ENCODE results near the gene MGST2.
A peak's percentile ranks its signal among the peaks of the same experiment; 100 is the strongest.
"Not testable (repeated sequence)": the region's sequence is repeated elsewhere in the genome, so short reads cannot be mapped to it uniquely, and the experiment has no call there.

MGST2 gene

DNA sequence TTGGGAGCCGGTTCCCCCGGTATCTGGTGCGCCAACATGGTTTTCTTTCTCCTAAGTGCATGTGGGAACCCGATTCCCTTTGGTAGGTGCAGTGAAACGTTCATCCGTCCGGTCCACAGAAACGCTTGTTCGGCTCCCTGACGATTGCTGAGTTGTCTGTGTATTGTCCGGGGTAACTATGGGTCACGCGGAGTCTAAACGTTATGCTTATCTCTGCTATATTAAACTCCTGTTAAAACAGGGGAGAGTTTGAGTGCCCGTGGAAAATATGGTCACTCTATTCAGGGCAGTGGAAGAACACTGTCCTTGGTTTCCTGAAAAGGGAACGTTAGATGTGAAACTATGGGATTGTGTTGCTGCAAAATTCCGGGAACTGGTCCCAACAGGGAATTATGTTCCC lies 32.4 kb upstream of the MGST2 start:
- TF ChIP-seq, protein P1, sequence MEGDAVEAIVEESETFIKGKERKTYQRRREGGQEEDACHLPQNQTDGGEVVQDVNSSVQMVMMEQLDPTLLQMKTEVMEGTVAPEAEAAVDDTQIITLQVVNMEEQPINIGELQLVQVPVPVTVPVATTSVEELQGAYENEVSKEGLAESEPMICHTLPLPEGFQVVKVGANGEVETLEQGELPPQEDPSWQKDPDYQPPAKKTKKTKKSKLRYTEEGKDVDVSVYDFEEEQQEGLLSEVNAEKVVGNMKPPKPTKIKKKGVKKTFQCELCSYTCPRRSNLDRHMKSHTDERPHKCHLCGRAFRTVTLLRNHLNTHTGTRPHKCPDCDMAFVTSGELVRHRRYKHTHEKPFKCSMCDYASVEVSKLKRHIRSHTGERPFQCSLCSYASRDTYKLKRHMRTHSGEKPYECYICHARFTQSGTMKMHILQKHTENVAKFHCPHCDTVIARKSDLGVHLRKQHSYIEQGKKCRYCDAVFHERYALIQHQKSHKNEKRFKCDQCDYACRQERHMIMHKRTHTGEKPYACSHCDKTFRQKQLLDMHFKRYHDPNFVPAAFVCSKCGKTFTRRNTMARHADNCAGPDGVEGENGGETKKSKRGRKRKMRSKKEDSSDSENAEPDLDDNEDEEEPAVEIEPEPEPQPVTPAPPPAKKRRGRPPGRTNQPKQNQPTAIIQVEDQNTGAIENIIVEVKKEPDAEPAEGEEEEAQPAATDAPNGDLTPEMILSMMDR (IDR thresholded peaks at IDR 0.05; ENCODE audit: borderline replicate concordance, insufficient read depth, low read depth, low read length): no peak
- no peak overlapping the region for H3K4me3 ChIP-seq (ENCODE audit: low read depth, low read length)

GRCh38 chr4:139633661-139634060 lies 32.0 kb upstream of the MGST2 start:
- TF ChIP-seq, protein P1 (IDR thresholded peaks at IDR 0.05; ENCODE audit: borderline replicate concordance, insufficient read depth, low read depth, low read length): 0 out of 2 replicates have a peak, but pooled peaks have one; percentile 19
- H3K4me3 ChIP-seq (ENCODE audit: low read depth, low read length): no peak overlapping the region

DNA sequence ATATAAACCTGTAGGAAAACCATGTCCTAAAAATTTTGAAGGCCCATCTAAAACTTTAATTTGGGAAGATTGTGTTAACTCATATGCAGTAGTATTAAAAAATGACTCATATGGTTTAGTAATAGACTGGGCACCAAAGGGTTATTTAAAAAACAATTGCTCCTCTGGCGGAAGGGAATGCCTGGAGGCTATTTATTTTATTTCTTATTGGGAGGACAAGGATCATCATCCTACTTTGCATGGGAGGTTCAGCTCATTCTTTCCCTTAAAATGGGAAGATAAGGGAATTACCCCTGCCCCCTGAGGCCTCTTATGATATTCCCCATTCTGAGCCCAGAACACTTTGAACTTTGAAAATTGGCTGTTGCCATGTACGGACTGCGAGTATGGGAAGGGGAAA lies 29.7 kb upstream of the MGST2 start:
- TF ChIP-seq, protein P1 (IDR thresholded peaks at IDR 0.05; ENCODE audit: borderline replicate concordance, insufficient read depth, low read depth, low read length): no peak
- no peak overlapping the region for H3K4me3 ChIP-seq (ENCODE audit: low read depth, low read length)

DNA sequence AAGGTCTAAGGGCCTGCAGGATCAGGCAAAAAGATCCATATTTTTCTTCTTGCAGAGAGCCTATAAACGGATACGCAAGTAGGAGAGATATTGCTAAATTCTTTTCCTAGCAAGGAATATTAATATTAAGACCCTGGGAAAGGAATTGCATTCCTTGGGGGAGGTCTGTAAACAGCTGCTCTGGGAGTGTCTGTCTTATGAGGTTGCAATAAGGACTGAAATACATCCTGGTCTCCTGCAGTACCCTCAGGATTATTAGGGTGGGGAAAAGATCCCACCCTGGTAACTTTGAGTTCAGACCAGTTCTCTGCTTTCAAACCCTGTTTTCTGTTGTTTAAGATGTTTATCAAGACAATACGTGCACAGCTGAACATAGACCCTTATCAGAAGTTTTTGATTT lies 27.3 kb upstream of the MGST2 start:
- not testable (repeated sequence) for H3K4me3 ChIP-seq (ENCODE audit: low read depth, low read length)

- TF ChIP-seq, protein P1 (IDR thresholded peaks at IDR 0.05; ENCODE audit: borderline replicate concordance, insufficient read depth, low read depth, low read length): no peak
- no peak overlapping the region for H3K4me3 ChIP-seq (ENCODE audit: low read depth, low read length)
Observed at GRCh38 chr4:139639654-139640053, 26.0 kb upstream of the MGST2 start.

DNA sequence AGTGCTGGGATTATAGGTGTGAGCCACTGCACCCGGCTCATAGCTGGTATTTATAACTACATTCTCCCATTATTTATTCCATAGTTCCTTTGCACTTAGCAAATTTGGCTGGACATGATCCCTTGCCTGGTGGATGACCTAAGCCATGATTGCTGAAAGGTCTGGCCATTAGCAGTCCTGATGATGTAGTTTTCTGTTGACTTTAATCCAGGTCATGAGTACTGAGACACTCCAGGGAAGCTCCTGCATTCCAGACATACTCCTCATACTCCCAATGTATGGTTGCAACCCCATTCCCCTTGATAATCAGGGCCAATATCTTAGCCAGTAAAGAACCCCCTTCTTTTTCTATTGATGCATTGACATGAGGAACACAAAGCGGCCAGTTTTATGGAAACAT lies 24.4 kb upstream of the MGST2 start:
- no peak overlapping the region for H3K4me3 ChIP-seq (ENCODE audit: low read depth, low read length)
- TF ChIP-seq, protein P1 (IDR thresholded peaks at IDR 0.05; ENCODE audit: borderline replicate concordance, insufficient read depth, low read depth, low read length): no peak

DNA sequence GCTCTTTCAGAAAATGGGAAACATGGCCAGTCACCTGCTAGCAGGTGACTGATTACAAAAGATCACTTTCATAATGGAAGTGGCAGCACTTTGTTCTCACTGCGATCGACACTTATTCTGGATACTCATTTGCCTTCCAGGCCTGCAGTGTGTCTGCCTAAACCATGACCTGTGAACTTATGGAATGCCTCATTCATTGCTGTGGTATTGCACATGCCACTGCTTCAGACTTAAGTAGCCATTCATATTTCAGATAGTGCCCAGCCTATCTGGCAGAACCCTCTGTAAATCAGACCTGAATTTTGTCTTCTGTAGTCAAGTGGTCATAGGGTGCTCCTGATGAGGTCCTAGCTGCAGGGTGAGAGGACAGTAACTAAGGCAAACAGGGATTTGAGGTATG lies 23.3 kb upstream of the MGST2 start:
- TF ChIP-seq, protein P1 (IDR thresholded peaks at IDR 0.05; ENCODE audit: borderline replicate concordance, insufficient read depth, low read depth, low read length): no peak
- no peak overlapping the region for H3K4me3 ChIP-seq (ENCODE audit: low read depth, low read length)

Data from GM12875 (cell line).